GM10266 (cell line): ENCODE measurements around the gene PIK3C2G.
"Not testable (repeated sequence)": the region's sequence is repeated elsewhere in the genome, so short reads cannot be mapped to it uniquely, and the experiment has no call there.

Experiments used
- DNase-seq: peaks from one replicate; pipeline ENCODE4 v3.0.0; 2012; ENCODE audit errors: extremely low spot score
- CTCF ChIP-seq: IDR thresholded peaks from 2 replicates; pipeline ENCODE4 v1.5.1; 2012; ENCODE audit warnings: mild to moderate bottlenecking, low read depth; ENCODE audit not compliant: control insufficient read depth, insufficient read depth; ENCODE audit errors: missing control alignments

The PIK3C2G gene

GRCh38 chr12:18492372-18493025 is 231.2 kb downstream of the PIK3C2G start:
- TF ChIP-seq CTCF = no peak
- no peak for DNase-seq

GRCh38 chr12:18496156-18496555 is 234.8 kb downstream of the PIK3C2G start:
- DNase-seq = no peak
- TF ChIP-seq CTCF = no peak

- DNase-seq = not testable (repeated sequence)
Measured at GRCh38 chr12:18500160-18500574, 238.8 kb downstream of the PIK3C2G start.

- DNase-seq = not testable (repeated sequence)
Measured at GRCh38 chr12:18500736-18501135, 239.4 kb downstream of the PIK3C2G start.

GRCh38 chr12:18502422-18502968 is 241.2 kb downstream of the PIK3C2G start:
- no peak for TF ChIP-seq CTCF
- DNase-seq = no peak

- DNase-seq = no peak
- no peak for TF ChIP-seq CTCF
Measured at GRCh38 chr12:18521461-18521860, 260.1 kb downstream of the PIK3C2G start.

- TF ChIP-seq CTCF = no peak
- no peak for DNase-seq
Measured at GRCh38 chr12:18522806-18523205, 261.5 kb downstream of the PIK3C2G start.

- not testable (repeated sequence) for DNase-seq
Measured at GRCh38 chr12:18542497-18542896, 281.2 kb downstream of the PIK3C2G start.

GRCh38 chr12:18546399-18546798 is 285.1 kb downstream of the PIK3C2G start:
- no peak for DNase-seq
- no peak for TF ChIP-seq CTCF
